GM21423 (cell line): ENCODE measurements around the gene GRM8.
"Not testable (repeated sequence)": the region's sequence is repeated elsewhere in the genome, so short reads cannot be mapped to it uniquely, and the experiment has no call there.

Source experiments
- ATAC-seq: cut with Tn5 transposase; IDR thresholded peaks from one replicate; pipeline ENCODE4 v1.9.1; 2021; ENCODE audit warnings: mild to moderate bottlenecking, moderate library complexity; ENCODE audit not compliant: unreplicated experiment

The GRM8 gene

GRCh38 chr7:126831241-126831640 lies 421.5 kb downstream of the GRM8 start:
- ATAC-seq, result not testable (repeated sequence)

DNA sequence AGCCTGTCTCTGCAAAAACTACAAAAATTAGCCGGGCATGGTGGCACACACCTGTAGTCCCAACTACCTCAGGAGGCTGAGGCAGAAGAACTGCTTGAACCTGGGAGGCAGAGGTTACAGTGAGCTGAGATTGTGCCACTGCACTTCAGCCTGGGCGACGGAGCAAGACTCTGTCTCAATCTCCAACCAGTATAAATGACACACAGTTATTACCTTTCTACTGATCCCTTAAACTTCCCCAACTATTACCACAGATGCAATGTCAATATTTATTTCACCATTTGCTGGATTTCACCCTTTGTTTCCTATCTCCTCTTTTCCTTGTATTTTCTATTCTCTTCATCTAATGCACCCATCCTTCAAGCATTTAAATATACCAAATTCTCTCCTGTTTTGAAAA lies 431.8 kb downstream of the GRM8 start:
- no peak for ATAC-seq

GRCh38 chr7:126819197-126819484 lies 433.6 kb downstream of the GRM8 start:
- no peak for ATAC-seq

DNA sequence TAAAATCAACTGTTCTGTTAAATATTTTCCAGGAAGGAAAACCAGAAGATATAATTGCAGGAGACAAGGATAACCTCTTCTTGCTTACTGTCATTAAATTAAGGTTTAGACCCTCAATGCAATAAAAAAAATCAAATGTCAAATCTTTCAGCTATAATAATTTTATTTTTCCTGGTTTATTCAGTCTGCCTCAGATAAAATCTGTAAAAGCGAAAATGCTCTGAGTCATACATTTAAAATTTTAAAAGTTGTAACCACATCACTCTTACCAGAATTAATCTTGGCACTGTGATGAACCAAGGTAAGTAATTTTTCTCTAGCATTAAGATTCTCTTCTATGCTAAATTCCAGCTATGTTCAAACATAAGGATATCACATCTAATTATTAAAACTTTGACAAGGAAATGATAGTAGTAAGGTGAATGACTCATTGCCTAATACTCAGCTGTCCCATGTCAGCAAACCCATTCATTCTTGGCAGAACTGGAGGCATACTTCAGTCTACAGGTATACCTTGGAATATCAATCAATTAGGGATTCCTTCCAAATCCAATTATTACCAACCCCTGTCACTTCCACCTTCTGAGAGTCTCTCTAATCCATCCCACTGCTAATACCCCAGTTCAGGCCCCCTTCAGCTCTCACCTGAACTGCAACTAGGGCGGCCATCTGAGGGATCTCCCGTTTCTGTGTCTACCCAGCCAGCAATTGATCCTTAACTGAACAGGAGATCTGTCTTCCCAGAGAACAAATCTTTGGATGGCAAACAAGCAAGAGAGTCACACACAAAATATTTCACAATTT lies 434.1 kb downstream of the GRM8 start:
- ATAC-seq, result no peak

- no peak for ATAC-seq
Observed at GRCh38 chr7:126809188-126809587, 443.6 kb downstream of the GRM8 start.

DNA sequence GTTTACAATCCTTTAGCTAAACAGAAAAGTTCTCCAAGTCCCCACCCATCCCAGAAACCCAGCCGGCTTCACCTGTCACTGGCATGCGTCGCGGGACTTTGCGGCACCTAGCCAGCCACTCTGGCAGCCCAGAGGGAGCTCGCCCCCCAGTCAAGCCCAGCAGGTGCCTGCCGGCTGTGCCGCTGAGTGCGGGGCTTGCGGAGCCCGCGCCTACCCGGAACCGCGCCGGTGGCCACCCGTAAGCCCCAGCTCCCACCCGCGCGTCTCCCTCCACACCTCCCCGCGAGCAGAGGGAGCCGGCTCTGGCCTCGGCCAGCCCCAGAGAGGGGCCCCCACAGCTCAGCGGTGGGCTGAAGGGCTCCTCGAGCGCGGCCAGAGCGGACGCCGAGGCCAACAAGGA lies 446.1 kb downstream of the GRM8 start:
- ATAC-seq, result no peak

- no peak for ATAC-seq
Observed at GRCh38 chr7:126805351-126805750, 447.4 kb downstream of the GRM8 start.

DNA sequence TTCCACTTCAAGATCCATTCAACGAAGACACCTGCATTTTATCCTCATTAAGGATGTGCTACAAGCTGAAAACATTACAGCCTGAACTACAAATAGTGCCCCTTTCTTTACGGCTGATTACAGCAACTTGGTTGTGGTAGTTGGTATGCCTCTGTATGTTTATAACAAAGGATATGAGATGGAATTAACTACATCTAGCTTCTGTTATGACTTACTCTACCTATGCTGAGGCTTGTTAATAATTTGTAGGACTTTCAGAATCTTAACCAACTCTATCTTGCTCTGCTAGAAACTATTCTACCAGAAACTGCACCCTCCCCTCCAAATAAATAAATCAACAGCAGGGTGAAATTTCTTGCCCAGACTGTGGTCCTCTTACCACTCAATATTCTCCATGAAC lies 448.1 kb downstream of the GRM8 start:
- peak; percentile 75 for ATAC-seq

- no peak for ATAC-seq
Observed at GRCh38 chr7:126803990-126804389, 448.8 kb downstream of the GRM8 start.

DNA sequence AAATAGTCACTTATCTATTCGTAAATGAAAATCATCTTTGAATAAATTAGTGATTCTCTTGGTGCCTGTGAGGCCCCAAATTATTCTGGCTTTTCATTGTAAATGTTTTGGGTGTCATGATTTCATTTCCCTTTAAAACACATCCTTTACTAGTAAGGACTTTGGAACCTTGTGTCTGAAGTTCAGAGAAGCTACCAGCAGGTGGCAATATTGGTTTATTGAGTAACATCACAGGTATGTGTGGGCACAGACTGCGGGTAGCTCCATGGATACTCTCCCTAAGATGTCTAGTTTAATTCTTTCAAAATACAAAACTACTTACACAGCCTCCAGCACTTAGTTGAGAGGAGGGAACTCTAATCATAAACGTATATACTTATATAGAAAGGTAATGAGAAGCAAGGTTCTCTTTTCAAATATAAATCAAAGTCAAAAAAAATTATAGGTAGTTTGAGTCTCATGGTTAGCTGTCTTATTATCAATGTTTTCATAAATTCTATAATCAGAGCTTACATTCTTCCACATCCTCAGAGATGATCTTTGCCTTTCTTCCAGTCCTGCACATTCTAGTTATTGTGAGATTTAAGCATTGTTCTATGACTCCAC lies 449.6 kb downstream of the GRM8 start:
- peak; percentile 84 for ATAC-seq

DNA sequence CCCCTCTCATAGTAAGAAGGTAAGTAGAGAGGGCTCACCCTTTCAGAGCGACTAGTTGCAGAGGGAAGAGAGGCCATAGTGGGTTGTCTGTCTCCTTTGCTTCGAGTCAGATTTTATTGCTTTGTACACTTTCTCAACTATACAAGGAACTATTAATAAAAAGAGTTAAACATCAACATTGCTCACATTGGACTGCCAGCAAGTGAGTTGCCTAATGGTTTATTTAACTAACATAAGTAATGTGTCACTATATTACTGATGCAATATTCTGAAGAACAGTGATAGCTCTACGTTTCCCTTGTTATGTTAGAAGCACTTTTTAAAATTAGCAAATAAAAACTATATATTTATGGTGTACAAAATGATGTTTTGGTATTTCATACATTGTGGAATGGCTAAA lies 451.0 kb downstream of the GRM8 start:
- ATAC-seq, result no peak

GRCh38 chr7:126799541-126799940 lies 453.2 kb downstream of the GRM8 start:
- no peak for ATAC-seq

DNA sequence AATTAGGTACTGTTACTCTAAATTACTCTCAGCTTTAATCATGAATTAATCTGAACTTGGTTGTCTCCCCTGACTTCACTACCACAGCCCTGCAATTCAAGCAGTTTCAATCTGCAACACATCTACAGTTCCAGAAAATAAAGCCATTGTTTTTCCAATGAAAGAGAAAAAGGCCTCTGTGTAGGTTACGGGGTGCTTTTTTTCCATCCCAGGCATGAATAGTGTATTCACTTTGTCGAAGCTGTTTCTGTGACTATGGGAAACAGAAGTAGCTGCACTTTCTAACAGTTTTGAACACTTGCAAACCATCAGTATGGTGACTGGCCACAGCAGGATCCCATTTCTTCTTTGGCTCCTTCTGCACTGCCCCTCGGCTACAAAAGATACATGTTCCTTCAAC lies 460.2 kb downstream of the GRM8 start:
- no peak for ATAC-seq

GRCh38 chr7:126791306-126791705 lies 461.4 kb downstream of the GRM8 start:
- ATAC-seq, result no peak

DNA sequence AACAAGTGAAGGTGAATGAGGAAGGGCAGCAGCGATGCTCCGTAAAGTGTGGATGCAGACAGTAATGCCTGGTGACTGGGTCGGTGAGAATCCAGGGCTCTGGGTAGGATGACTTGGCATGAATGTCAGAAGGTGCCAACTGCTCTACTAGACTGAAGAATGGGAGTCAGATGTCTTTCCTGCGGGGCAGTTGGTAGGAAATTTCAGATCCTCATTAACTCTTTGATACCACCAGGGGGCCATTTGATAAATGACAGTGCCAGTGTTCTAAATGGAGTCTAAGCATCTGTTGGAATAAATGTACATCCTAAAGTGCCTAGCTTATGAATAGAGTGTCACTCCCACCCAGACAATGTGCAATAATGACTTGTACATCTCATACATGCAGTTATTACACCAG lies 462.0 kb downstream of the GRM8 start:
- ATAC-seq, result no peak

DNA sequence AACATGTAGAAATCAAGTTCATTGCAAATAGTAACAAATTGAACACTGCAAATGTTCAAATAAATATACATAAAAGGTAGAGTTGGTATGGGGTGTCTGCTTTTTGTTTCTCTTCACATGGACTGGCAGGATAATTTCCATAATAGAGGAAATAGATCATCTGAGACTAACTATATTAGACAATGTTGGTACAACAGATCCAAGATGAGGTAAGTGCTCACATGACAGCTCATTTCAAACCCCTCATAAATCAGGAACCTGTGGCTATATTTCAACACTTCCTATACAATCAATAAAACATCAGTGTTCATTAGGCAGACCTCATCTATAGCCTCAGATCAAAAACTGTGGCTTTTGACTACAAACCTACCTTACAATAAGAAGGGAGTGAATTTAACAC lies 469.1 kb downstream of the GRM8 start:
- no peak for ATAC-seq

DNA sequence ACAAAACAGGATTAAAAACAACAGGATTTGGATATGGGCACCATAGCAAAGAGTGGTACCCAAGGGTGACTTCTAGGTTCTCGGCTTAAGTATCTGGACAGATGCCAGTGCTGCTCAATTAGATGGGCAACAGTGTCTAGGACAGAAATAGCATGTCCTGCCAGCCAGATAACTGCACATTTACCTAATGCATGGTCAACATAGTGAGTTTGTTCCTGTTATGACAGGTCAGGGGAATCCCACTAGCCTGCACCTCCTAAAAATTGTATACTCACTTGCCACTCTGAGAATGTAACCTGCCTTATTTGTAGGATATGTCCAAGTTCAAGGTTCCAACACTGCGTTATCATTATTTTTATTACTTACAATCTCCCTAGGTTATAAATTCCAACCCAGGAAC lies 471.7 kb downstream of the GRM8 start:
- ATAC-seq, result peak; percentile 70

GRCh38 chr7:126778101-126778500 lies 474.6 kb downstream of the GRM8 start:
- ATAC-seq, result no peak

GRCh38 chr7:126776498-126776897 lies 476.2 kb downstream of the GRM8 start:
- ATAC-seq, result no peak

- no peak for ATAC-seq
Observed at GRCh38 chr7:126774077-126774476, 478.7 kb downstream of the GRM8 start.

DNA sequence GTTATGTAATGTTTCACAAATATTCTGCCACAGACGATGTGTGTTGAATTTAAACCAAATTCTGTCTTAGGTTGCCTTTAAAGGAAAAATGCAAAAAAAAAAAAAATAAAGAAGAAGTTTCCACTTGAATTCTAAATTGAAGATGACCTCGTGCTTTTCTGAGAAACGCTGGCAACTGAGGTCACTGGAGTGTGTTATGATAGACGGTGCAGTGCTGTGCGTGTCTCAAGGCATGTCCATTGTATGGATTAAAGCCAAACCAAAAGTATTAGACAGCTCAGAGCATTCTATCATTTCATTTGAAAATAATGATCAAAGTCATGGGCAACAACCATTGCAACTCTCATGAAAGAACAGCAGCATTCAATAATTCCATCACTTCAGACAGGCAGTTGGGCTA lies 483.9 kb downstream of the GRM8 start:
- no peak for ATAC-seq

- ATAC-seq, result no peak
Observed at GRCh38 chr7:126760914-126761577, 491.7 kb downstream of the GRM8 start.
